DMS153 (cell line): ENCODE data around the gene REC8.
"Not testable (repeated sequence)": the region's sequence is repeated elsewhere in the genome, so short reads cannot be mapped to it uniquely, and the experiment has no call there.

Experiments used
- DNase-seq: peaks from one replicate; lab custom pipeline; 2025; lab: John Stamatoyannopoulos, UW

Gene REC8

GRCh38 chr14:24183014-24183481 is 11.2 kb downstream of the REC8 start:
- DNase-seq: no peak

DNA sequence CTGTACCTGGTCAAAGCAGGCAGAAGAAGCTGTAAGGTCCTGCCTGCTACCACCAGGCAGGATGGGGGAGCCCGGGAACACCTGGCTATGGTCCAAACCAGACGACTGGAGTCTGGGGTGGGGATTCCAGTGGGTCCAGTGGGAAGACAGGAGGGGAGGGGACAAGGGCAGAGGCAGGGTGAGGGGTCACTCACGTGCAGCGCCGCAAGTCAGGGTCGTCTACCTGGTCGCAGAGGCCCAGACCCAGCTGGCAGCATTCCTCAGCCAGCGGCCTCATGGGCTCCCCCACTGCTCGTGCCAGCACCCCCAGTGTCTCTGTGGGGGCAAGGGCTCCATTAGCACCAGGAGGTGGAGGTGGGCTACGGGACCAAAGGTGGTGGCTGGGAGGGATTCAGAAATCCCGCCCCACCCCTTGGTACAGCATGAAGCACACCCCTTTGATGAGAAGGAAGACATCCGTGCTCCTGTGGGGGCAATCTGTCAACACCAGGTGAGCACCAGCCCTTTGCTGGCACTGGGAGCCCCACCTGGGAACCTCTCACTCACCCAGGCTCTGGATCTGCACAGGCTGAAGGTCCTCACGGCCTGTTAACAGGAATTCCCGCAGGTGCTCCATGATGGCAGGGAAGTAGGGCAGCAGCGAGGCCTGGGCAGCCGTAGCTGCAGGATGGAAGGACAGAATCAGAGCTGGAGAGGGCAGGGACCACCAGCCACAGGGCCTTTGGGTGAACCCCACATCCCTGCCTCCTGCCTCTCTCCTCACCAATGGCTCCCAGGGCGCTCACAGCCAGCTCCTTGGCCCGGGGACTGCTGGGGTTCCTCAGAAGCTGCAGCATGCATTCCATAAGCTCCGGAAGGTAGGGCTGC is 12.5 kb downstream of the REC8 start:
- DNase-seq: no peak

GRCh38 chr14:24185026-24185425 is 13.1 kb downstream of the REC8 start:
- DNase-seq: no peak

DNA sequence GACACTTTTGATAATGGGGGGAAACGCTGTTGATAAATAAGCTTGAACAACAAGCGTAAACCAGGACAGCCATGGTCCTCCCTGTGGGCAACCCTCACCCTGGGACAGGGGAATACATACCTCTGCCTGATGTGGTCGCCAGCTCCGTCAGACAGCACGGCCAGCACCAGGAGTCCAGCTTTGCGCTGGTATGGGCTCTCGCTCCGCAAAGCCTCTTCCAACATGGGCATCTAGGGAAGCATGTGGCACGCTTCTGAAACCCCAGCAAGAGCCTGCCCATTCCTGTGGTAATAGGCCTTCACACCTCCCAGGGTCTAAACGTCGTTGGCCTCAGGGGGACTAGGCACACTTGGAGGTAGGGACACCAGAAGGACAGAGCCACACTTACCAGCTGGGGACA is 13.9 kb downstream of the REC8 start:
- DNase-seq: no peak

GRCh38 chr14:24186831-24187538 is 15.1 kb downstream of the REC8 start:
- DNase-seq: no peak

DNA sequence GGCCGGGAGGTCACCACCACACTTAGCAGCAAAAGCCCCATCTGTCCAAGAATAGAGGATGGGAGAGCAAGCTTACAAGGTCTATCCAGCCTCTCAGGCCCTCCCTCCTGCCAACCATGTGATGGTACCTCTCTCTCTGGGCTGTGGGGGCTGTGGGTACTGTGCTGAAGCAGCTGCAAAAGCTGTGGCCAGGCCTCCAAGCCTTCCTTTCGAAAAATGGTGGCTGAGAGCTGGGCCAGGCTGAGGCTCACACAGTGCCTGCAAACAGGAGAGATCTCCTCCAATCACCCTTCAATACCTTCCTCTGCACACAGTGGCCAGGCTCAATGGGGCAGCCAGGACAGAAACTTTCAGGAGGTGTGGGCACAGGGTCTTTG is 15.6 kb downstream of the REC8 start:
- DNase-seq: no peak

- peak; percentile 95 for DNase-seq
Measured at GRCh38 chr14:24188251-24189058, 16.6 kb downstream of the REC8 start, which contains the start of gene IPO4. TSS of gene IPO4 (minus strand) at chr14:24188816. CDS start at chr14:24188787, 29 bp downstream.

- DNase-seq: no peak
Measured at GRCh38 chr14:24189059-24189375, 17.1 kb downstream of the REC8 start.

GRCh38 chr14:24189460-24189859 is 17.6 kb downstream of the REC8 start:
- no peak for DNase-seq

GRCh38 chr14:24190416-24190815 is 18.5 kb downstream of the REC8 start:
- DNase-seq: no peak

DNA sequence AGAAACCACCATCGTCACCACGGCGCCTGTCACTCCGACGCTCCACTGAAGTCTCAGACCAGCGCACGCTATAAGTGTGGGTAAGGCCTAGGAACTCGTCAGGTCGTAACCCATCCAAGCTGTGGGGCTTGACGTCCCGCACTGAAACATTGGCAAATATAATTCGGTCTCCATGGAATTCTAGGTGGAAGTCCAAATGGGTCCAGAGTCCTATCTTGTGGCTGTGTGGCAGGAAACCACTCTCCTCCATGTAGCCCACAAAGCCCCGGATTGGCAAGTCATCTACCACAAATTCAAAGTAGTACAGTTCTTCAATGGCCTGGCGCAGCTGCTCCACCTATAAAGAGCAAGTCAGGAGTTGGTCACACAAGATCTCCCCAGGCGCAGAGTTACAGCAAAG is 21.1 kb downstream of the REC8 start:
- no peak for DNase-seq

GRCh38 chr14:24194186-24194872 is 22.4 kb downstream of the REC8 start:
- no peak for DNase-seq

GRCh38 chr14:24194873-24195185 is 22.9 kb downstream of the REC8 start:
- no peak for DNase-seq

- peak; percentile 62 for DNase-seq
Measured at GRCh38 chr14:24195186-24196070, 23.5 kb downstream of the REC8 start, which contains the start of gene TM9SF1. TSS of gene TM9SF1 (minus strand) at chr14:24195441. CDS start at chr14:24195019, 422 bp downstream.

DNA sequence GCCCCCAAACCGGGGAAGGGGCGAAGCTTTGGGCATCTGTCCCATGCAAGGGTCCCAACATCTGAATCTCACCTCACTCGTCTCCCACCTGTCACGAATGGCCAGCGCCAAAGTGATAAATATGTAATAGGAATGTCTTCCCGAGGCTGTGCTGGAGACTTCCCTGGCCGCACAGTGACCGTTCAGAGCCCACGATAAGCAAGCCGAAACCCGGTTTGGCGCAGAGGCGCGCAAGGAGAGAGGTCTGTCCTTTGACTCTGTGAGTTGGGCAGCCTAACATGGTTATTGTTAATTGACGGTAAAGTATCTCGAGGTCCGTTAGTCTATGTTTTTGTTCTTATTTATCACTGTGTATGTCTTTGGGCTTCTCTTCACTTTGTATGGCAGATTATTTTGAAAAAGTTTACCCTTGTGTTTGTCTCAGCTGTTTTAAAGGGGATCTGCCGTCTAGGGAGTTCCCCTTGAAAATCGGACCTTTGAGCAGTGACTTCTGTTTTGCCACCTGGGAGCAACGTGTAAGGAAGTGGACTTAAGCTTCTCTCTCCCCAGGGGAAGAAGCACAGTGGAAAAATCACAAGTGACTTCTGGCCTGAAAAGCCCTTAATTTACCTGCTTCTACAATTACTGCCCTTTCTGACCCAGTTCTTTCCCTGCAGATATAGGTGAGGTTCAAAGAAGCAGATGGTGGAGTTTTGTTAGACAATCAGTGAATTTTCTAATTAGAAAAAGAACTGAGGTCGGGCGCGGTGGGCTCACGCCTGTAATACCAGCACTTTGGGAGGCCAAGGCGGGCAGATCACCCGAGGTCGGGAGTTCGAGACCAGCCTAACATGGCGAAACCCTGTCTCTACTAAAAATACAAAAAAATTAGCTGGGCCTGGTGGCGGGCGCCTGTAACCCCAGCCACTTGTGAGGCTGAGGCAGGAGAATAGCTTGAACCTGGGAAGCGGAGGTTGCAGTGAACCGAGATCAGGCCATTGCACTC is 24.5 kb downstream of the REC8 start:
- DNase-seq: no peak

DNA sequence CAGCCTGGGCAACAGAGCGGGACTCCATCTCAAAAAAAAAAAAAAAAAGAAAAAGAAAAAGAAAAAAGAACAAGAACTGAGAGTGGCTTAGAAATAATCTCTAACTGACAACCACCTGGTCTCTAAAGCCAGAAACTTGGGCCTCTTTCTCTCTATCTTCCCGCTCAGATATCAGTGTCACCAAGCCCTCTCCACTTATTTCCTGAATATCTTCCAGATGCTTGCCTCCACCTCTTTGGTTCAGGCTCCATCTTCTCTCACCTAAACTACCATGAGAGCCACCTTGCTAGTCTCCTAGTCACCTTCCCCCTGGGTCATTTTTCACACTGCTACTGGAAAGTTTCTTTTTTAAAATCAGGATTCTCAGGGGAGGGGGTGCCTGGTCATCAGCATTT is 25.2 kb downstream of the REC8 start:
- DNase-seq: no peak

DNA sequence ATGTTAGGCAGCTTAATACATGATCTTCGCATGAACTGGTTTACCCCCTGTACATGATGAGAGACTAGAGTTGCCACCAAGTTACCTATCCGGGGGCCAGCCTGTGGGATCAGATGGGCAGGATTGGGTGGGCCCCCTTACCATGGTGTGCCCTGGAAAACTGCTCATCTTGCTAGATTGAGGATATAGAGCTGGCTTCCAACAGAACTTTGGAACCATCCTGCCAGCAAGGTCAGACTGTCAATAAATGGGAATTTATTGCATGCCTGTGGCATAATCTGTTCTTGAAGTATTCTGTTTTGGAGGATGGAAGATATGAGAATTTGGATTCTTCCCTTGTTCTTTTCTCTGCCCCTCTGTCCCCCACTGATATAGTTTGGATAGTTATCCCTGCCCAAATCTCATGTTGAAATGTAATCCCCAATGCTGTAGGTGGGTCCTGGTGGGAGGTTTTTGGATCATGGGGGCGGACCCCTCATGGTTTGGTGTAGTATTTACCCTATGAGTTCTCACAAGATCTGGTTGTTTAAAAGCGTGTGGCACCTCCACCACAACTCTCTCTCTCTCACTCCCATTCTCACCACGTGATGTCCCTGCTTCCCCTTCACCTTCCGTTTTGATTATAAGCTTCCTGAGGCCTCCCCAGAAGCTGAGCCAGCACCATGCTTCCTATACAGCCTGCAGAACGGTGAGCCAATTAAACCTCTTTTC is 27.1 kb downstream of the REC8 start:
- DNase-seq: no peak

- DNase-seq: not testable (repeated sequence)
Measured at GRCh38 chr14:24202538-24202937, 30.7 kb downstream of the REC8 start.
